NCI-H524 treated with DMSO at 0.1 percent for 48 hours (cell line): ENCODE data around the gene VWA7.

Experiments used
- DNase-seq: peaks from one replicate; lab custom pipeline; 2025; lab: John Stamatoyannopoulos, UW

Gene VWA7

DNA sequence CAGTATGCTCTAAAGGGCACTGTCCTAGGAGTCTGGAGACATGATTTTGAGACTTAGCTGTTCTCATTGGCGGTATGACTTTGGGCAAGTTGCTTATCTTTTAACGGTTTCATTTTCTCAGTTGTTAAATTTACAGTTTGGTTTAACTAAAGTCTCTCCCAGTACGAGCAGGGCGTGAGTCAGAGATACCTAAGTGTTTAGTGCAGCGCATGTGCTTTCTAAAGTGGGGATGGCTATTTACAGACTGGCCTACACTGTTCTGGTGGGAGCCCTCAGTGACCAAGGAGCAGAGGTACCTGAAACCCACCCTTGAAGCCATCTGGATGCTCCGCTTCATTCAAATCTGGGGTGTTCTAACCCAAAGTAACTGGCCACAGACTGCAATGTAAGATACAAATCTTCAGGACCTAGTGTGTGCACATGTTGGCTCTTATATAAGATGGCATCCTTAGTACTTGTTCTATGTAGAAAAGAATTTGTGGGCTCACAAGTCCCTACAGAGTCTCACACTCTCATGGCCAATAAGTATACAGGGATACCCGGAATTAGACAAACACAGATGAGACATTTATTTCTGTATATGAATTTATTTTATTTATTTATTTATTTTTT is 26.6 kb downstream of the VWA7 start:
- DNase-seq, result no peak

DNA sequence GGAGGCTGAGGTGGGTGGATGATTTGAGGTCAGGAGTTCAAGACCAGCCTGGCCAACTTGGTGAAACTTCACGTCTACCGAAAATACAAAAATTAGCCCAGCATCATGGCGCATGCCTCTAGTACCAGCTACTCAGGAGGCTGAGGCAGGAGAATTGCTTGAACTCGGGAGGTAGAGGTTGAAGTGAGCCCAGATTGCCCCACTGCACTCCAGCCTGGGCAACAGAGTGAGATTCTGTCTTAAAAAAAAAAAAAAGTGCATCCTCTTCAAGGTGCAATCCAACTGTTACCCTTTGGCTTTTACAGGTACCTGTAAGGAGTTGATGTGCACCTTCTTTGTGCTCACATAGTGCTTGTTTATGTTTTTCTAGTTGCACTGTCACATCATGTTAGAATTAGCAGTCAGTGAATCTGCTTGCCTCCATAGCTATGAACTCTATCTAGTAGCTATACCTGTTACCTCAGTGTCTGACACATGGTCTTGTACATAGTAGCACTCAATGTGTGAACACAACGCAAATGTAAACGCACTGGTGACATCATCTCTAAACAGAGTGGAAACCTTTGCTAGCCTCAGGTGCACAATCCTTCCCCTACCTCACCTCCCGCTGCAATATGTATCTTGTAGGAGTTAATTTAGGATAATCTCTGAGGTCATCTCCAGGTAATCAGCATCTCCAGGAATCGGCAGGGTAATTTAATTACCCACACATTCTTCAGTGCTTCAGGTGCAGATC is 27.7 kb downstream of the VWA7 start:
- DNase-seq, result no peak

DNA sequence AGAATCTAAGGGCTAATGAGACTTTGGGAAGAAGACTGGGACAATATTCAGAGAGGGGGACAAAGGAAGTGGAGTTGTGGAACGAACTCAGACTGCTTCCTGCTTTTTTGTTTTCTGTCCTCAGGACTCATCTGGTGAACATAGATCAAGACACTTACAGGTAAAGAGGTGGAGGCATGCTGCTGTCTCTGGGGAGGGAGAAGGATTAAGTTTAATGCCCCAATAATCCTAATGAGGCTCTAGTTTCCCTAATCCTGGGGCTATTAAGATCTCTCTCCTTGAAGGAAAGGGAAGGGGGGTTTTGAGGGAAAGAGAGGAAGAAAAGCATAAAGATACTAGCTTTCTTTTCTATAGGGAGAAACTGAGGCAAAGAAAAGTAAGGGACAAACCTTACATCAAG is 32.7 kb downstream of the VWA7 start:
- DNase-seq, result no peak

DNA sequence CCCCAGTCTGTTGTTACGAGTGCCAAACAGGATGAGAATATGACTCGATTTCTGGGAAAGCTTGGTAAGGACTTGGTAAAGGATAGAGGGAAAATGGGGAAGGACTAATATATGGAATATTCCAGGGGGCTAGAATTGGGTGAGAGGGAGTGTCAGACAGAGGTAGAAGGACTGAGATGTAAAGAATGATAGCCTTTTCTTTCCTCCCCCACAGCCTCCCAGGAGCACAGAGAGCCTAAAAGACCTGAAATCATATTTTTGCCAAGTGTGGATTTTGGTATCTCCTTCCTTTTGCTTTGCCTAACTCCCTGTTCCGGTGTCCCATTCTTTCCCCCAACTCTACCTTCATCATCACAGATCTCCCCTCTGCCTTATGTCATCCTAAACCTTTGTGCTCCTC is 34.2 kb downstream of the VWA7 start:
- no peak for DNase-seq

DNA sequence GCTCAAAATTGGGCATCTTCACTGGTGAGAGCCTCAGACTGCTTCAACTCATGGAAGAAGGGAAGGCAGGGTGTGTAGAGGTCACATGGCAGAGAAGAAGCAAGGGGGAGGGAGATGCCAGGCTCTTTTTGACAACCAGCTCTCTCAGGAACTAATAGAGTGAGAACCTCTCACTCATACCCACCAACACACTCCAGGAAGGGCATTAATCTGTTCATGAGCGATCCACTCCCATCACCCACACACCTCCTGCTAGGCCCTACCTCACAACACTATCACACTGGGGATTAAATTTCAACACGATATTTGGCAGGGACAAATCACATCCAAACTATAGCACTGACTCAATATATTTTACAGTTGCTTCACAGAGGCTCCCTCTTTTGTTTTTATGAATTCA is 35.3 kb downstream of the VWA7 start:
- DNase-seq, result no peak

DNA sequence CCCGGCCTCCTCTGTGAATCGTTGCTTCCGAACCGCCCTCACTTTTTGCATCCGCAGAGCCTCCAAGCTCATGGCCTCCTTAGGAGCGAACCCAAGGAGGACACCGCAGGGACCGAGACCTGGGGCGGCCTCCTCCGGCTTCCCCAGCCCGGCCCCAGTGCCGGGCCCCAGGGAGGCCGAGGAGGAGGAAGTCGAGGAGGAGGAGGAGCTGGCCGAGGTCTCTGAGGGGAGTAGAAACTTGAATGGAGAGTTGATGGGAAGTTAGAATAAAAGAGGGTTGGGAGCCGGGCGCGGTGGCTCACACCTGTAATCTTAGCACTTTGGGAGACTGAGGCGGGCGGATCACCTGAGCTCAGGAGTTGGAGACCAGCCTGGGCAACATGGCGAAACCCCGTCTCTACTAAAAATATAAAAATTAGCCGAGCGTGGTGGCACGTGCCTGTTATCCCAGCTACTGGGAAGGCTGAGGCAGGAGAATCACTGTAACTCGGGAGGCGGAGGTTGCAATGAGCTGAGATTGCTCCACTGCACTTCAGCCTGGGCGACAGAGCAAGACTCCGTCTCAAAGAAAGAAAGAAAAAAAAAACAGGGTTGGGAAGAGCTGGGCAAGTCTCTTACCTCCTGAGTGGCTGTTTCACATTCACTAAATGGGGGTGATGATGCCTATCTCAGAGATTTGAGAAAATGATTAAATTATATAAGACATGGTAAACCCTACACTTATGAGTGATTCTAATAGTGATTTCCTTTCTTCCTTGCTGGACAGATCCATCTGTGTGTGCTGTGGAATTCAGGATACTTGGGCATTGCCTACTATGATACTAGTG is 36.5 kb downstream of the VWA7 start:
- DNase-seq, result no peak

DNA sequence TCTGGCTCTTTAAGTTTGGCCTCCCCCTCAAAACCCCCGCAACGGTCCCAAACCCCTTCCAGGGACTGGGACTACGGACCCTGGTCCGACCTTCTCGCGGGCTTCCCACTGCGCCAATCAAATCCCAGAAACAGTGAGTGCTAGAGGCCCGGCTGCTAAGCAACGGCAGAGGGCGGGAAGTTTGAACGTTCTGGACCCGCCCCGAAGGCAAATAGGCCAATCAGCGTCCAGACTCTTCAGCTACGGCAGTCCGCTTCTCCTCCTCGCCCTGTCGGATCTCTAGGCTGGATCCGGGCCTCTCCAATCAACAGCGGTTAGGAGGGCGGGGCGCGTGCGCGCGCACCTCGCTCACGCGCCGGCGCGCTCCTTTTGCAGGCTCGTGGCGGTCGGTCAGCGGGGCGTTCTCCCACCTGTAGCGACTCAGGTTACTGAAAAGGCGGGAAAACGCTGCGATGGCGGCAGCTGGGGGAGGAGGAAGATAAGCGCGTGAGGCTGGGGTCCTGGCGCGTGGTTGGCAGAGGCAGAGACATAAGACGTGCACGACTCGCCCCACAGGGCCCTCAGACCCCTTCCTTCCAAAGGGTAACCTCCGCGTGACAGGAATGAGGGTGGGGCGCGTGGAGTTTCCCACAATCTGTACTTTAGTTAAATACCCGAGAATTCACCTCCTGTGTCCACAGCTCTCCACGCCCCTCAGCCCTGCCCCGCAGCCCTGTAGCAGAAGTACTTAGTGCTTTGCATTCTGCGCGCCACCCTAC is 37.3 kb downstream of the VWA7 start, which contains the start of gene MSH5:
MSH5 (plus strand) TSS at position 367 of the 758 bp plus-strand sequence. CDS start 462 bp downstream, outside the sequence.
- peak; percentile 82 for DNase-seq

DNA sequence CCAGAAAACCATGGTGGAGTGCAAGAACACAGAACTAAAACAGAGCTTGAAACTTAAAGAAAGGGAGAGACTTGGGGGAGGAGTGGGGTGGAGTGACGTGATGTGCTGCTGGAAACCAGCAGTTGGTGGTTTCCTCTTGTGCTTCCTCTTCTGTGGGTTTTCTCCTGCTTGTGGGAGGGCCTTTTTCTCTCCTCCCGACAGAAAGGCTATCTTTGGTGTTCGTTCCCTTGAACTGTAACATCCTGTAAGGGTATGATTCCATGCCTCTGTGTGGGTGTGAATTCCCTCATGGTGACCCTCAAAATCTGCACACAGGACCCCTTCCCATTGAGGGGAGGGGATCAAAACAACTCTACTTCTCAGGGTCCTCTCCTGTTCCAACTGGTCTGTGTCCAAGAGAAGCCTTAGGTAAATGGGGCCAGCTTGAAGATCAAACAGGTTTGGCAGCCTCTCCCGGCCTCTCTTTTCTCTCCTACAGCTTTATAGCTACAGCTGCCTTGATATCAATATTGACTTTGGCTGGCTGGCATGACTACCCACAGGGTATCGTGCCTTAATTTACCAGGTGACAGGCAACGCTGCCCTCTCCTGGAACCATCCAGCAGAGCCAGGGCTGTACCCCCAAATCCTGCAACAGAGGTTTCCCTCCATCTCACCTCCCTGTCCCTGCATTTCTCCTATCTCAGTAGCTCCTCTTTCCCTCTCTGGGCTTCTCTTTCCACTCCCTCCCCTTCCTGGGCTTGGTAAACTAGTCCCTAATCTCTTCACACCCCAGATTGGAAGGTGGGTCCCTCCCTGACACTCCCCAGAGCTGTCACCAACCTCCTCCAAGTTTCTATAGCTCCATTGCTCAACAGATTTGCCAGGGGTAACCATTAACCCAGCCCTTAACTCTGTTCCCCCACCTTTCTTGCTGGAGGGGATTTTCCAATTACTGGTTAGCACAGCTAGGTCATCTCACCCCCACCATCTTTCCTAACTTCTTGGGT is 38.8 kb downstream of the VWA7 start:
- no peak for DNase-seq

DNA sequence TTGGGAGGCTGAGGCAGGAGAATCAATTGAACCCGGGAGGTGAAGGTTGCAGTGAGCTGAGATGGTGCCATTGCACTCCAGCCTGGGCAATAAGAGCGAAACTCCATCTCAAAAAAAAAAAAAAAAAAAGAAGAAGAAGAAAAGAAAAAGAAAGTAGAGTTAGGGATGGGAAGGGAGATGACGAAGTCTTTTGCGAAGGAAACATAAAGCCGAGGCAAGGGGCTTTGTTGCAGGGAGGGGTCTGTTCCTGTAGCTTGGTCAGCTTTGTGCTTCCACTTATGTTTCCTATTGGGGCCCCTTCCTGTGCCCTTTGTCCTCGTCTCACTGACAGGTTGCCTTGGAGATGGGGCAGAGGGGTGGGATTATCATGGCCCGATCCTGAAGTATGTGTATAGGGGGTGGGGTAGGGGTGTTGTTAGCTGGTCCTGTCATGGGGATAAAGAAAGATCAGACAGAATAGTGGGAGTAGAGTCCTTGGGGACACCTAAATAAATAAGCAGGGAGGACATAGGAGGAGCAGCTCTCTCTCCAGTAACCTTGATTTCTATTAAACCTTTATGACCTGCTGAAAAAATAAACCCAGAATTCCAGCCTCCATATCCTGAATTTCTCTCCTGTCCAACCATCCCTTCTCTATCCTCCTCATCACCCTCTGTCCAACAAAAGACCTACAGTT is 39.7 kb downstream of the VWA7 start:
- no peak for DNase-seq

DNA sequence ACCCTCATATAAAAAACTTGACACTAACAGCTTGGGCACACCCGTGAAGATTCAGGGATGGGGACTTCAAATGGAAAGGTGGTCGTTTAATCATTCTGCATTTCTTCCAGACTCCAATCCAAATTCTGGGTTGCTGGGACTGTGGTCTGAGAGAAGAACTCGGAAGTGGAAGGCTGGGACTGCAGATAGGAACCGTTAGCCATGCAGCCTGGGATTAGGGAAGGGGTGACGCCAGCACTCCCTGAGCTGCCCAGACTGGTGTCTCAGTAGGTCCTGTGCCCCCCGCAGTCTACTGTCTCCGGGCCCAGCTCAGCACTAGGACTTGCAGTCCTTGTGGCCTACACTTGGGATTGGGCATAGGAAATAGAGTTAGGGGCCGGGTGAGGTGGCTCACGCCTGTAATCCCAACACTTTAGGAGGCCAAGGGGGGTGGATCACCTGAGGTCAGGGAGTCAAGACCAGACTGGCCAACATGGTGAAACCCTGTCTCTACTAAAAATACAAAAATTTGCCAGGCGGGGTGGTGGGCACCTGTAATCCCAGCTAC is 40.3 kb downstream of the VWA7 start:
- DNase-seq, result no peak

DNA sequence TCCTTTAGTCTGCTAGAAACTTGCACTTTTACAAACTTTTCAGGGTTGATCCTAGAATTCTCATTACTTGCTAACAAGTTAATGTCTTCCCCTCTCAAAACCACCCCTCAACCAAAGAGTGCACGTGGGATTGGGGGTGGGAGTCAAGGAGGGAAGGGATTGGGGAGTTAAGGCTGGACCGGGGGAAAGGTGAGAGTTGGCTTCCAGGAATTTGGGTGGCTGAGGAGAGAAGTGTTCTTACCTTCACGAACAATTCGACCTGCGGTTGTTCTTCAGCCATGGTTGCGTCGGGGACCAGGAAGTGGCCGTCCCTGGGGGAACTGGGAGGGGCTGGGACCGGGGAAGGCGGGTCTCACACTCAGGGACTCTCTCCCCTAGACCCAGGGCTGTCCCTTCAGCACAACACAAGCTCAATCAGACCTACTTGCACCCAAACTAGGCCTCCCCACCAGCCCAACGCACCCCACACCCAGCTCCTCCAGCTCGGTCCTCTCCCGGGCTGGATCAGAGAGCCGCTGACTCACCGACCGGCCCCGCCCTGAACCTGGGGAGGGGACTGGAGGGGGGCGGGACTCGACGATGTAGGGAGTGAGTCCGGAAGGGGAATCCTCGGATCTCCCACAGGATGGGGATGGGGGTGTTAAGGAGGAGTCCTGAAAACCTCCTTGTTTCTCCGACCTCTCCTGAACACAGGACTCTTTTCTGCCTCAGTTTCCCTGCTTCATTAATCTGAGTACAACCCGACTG is 40.9 kb downstream of the VWA7 start, which contains the start of gene CLIC1:
CLIC1 (minus strand) TSS at position 510 of the 747 bp plus-strand sequence; CDS start at position 280, 230 bp downstream.
- DNase-seq, result no peak

DNA sequence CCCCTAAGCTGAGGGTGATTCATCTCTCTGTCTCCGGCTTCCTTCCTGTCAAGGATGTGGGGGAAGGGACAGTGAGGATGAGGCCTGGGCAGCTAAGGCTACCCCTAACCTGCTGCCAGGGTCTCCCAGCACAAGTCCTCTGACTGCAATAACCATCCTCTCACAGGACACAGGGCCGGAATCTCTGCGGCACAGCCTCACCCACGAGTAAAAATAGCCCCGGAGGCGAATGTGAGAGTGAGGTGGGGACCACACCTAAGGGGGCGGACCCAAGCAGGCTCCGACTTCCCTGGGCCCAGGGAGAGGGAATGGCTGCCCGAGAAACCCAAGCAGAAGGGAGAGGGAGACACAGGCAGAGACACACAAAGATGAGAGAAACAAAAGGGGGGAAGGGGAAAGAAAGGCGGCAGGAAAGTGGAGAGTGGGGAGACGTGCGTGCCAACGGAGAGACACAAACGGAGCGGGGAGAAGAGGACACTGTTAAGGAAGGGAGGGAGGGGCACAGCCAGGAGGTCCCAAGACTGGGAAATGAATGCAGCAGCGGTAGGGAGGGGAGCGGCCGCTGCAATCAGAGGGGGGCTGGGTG is 42.2 kb downstream of the VWA7 start:
- no peak for DNase-seq

DNA sequence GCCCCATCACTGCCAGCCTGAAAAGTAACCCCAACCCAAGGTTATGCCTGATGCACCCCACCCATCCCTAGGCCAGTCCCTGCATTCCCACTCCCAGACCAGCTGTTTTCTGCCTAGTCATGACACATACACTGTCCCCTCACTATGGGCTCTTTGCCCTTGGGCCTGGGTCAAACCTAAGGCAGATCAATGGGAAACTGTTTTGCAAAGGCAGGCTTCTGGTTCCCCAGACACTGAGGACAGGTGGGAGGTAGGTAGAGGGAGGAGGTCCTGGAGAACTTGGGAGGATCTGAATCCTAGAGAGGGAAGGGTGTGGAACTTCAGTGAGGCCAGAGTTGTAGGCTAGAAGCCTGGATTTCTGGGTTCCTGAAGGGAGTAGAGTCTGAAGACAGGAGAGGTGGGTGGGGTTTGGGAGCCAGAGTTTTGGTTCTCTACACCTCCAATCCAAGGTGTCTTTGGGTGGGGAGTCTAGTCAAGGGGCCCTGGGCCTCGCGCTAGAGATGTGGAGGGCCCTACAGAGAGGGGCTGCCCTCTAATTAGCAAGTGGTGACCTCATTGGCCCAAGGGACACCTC is 42.8 kb downstream of the VWA7 start:
- DNase-seq, result no peak

DNA sequence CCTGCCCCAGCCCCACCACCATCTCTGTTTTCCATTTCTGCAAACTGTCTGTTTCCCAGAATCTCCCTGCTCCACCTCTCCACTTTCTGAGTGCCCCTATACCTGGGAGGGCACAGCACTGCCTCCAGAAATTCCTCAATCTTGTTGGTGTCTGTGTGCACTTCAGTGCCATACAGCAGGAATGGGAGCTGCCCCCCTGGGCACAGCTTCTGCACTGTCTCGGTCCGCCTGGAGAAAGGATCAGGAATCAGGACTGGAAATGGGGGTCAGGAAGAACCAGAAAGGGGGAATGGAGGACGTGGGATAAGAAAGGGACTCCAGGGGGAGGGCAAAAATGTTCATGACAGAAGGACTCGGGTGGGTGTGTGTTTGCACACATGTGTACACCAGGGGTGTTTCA is 43.4 kb downstream of the VWA7 start:
- DNase-seq, result no peak

DNA sequence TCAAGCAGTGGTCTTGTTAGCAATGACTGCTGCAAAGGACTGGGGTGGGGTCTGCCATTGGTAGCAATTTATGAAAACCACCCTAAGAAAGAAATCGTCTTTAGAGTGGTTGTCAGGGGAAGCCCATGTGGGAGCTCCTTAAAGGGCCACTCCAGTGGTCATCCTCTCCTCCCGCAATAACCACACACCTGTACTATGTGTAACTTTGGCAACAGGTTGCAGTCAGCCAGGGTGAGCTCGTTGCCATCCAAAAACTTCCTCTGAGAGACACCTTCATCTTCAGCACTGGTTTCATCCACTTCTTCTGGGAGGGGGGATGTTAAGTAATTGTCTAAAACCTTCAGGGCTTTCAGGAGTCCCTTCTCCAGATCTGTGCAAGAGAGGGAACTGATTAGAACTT is 45.1 kb downstream of the VWA7 start:
- no peak for DNase-seq

DNA sequence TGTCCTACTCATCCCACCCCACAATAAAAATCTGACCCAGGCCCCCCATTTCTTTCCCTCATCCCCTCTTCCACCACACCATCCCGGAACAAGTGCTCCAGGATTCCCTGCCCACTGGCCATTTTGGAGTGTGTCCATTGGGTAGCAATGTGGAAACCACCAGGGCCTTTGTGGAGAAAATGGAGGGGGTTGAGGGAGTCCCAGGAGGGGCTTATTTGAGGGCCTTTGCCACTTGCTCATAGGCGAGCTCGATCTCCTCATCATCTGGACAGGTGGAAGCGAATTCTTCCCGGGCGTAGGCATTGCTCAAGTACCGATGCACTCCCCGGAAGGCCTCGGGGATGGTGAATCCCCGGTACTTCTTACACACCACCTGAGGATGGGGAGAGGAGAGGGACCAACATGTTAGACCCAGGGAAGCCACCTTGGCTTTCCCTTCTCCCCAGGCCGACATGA is 46.5 kb downstream of the VWA7 start:
- DNase-seq, result no peak

DNA sequence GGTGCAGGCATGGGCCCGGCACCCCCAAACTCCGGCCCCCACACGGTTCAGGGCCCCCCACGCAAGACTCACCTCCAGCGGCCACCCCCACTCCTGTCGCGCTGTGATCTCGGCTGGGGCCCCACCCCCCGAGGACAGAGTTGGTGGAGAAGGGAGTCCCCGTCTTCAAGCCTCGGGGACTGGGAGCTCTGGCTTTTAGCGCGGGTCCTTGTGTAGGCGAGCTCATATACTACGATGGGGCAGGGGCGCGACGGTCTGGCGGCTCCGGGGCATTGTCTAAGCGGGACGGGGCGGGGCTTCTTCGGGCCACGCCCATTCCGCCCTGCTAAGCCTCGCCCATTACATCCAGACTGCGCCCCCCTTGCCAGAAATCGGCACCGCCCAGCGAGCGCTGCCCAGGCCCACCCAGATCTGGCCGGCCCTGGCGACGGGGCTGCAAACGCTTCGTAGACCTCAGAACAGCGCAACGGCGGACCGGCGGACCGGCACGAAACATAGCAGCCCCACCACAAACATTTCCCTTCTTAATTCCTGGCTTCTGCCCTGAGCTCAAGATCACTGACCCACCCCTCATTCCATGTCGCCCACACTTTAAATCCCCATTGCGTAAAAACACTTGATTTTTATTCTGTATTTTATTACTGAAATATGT is 47.0 kb downstream of the VWA7 start:
- DNase-seq, result no peak

DNA sequence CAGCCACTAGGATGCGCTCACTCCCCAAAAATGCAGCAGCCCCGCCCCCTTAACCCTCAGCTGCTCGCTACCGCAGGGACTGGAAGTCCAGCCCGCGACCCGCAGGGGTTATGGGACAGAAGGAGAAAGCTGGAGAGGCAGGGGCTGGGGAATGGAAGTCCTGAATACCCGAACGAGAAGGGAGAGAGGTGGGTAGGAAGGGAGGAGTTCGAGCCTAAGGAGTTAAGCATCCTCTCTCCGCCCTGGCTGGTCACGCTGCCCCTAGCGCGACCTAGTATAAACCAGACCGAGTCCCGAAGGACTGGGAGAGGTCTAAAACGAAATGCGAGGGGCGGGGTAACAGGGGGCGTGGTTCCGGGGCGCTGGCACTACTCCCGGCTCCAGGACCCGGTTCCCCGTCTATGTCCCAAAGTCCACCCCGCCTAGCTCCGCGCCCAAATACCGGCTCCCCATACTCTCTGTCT is 47.6 kb downstream of the VWA7 start:
- peak; percentile 35 for DNase-seq
